Measurements from ENCODE around the gene FAM187B. TPM values are rescaled to one million over a fixed set of nuclear protein-coding genes. Genes with fewer than 3 reads are reported as not detected.
A peak's percentile ranks its signal among the peaks of the same experiment; 100 is the strongest.

Gene FAM187B
- total and polyA plus RNA-seq, 2 donors (not counting 1 experiment from before 2014, with no cell fraction given), result 0.25 TPM; not detected in 1

GRCh38 chr19:35268536-35269437 is 40.2 kb upstream of the FAM187B start, which contains the start of gene USF2:
Gene USF2, plus strand, starts transcription at chr19:35268962. Its CDS starts 140 bp downstream, at chr19:35269102.
- intact Hi-C loops (cut with micrococcal nuclease), result loop anchor here (1.0 to 5.0 kb wide), 7 partner anchors 20 to 201 kb away; partner anchors contain the start of gene FFAR1
- no peaks in the 10 kb centered on the region for H3K9me3 ChIP-seq (ENCODE audit: control extremely low read depth in 1 of 3, control insufficient read depth in 2 of 3, insufficient read depth in 1 of 3, low read length in 2 of 3)
- H3K36me3 ChIP-seq (replicated peaks in 1 of 2; ENCODE audit: control extremely low read depth in 1 of 2, control insufficient read depth in 1 of 2, extremely low read depth in 1 of 2, insufficient read depth in 2 of 2, low read length in 1 of 2), result peaks cover 0 to 37% of the 10 kb centered on the region in 2 experiments
- Mint-ChIP-seq H3K27me3 (no peaks in the 10 kb centered on the region), H3K27ac (peak within 1 kb of the TSS; percentile 95), H3K9me3 (ENCODE audit: insufficient read depth) (no peaks in the 10 kb centered on the region), H3K4me1 (peaks cover 65% of the 10 kb centered on the region), H3K4me3 (peak within 1 kb of the TSS; percentile 91)
- DNase-seq (peak; percentile 89), ATAC-seq (ENCODE audit: low read depth) (peak; percentile 26)
- ChIA-PET CTCF (interaction anchor here (0.7 to 2.0 kb wide), 17 partner anchors 12 to 226 kb away, joined by 3 to 11 read pairs (median 3); partner anchors contain the start of genes FFAR1, FXYD5 and FXYD7), POLR2A (interaction anchor here (0.7 to 1.6 kb wide), 8 partner anchors 12 to 200 kb away, joined by 3 to 4 read pairs (median 4); no protein-coding TSS in a partner anchor)
- H3K79me2 ChIP-seq (ENCODE audit: control insufficient read depth, insufficient read depth, low read length), result peaks cover 47% of the 10 kb centered on the region
- H3K27ac ChIP-seq (ENCODE audit: low read length in 2 of 2), result peak within 1 kb of the TSS; percentile 65 to 88
- under 1% methylated on average over 104 of the region's 126 CpGs for WGBS (ENCODE audit: insufficient coverage)
- H2AFZ ChIP-seq (ENCODE audit: insufficient read depth, low read depth, low read length, poor library complexity, severe bottlenecking), result peak within 1 kb of the TSS; percentile 80
- no peaks in the 10 kb centered on the region for H3K27me3 ChIP-seq (replicated peaks in 1 of 4; ENCODE audit: control extremely low read depth in 1 of 4, control insufficient read depth in 3 of 4, insufficient read depth in 4 of 4, low read length in 3 of 4)
- H3K4me3 ChIP-seq (ENCODE audit: control extremely low read depth in 1 of 5, extremely low read depth in 1 of 5, insufficient read depth in 1 of 5, low read depth in 2 of 5, low read length in 4 of 5), result peak within 1 kb of the TSS; percentile 68 to 97 (median 77)
- peak within 1 kb of the TSS; percentile 91 for H3K9ac ChIP-seq (ENCODE audit: low read length)
- H3K4me1 ChIP-seq (ENCODE audit: control insufficient read depth in 2 of 2, insufficient read depth in 2 of 2, low read length in 2 of 2), result peaks cover 47 to 64% of the 10 kb centered on the region in 2 donors
- peaks cover 48% of the 10 kb centered on the region for H4K20me1 ChIP-seq (ENCODE audit: control insufficient read depth, insufficient read depth, low read length, poor library complexity, severe bottlenecking)
- TF ChIP-seq CTCF (IDR thresholded peaks at IDR 0.05) (no peak), EZH2 (IDR thresholded peaks at IDR 0.05; ENCODE audit: borderline replicate concordance, insufficient read depth, low read depth, low read length, poor library complexity, severe bottlenecking) (no peak)
- H3K4me2 ChIP-seq (replicated peaks; ENCODE audit: low read depth, low read length, poor library complexity, severe bottlenecking), result peak within 1 kb of the TSS; percentile 95

All from B cell (primary cell).